ENCODE measurements around the gene SEC14L3.
"Not testable (repeated sequence)": the region's sequence is repeated elsewhere in the genome, so short reads cannot be mapped to it uniquely, and the experiment has no call there.

Gene SEC14L3

DNA sequence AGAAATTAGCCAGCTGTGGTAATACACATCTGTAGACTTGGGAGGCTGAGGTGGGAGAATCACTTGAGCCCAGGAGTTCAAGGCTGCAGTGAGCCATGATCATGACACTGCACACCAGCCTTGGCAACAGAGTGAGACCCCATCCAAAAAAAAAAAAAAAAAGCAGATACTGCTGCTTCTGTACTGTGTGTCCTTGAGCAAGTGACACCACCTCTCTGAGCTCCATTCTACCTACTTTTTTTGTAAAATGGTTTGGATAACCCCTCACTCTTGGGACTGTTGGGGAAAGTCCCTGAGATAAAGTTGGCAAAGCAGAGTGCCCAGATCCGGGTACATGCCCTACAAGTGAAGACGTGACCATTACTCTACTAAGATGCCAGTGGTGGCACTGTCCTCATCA, 2.7 kb downstream of the SEC14L3 start:
- Histone ChIP-seq H3K4me3 (replicated peaks; ENCODE audit: low read depth, low read length) (no peak overlapping the region), H3K27me3 (replicated peaks; ENCODE audit: control insufficient read depth, insufficient read depth, low read length) (no peaks in the 10 kb centered on the region; the same call in none of the 2 replicates), H3K36me3 (ENCODE audit: control insufficient read depth, insufficient read depth, low read length) (no peaks in the 10 kb centered on the region)
- no peak for DNase-seq (ENCODE audit: extremely low read depth, insufficient read length)
- TF ChIP-seq, protein P1, sequence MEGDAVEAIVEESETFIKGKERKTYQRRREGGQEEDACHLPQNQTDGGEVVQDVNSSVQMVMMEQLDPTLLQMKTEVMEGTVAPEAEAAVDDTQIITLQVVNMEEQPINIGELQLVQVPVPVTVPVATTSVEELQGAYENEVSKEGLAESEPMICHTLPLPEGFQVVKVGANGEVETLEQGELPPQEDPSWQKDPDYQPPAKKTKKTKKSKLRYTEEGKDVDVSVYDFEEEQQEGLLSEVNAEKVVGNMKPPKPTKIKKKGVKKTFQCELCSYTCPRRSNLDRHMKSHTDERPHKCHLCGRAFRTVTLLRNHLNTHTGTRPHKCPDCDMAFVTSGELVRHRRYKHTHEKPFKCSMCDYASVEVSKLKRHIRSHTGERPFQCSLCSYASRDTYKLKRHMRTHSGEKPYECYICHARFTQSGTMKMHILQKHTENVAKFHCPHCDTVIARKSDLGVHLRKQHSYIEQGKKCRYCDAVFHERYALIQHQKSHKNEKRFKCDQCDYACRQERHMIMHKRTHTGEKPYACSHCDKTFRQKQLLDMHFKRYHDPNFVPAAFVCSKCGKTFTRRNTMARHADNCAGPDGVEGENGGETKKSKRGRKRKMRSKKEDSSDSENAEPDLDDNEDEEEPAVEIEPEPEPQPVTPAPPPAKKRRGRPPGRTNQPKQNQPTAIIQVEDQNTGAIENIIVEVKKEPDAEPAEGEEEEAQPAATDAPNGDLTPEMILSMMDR (IDR thresholded peaks at IDR 0.05; ENCODE audit: insufficient read depth, low read length, poor library complexity, severe bottlenecking), result no peak

DNA sequence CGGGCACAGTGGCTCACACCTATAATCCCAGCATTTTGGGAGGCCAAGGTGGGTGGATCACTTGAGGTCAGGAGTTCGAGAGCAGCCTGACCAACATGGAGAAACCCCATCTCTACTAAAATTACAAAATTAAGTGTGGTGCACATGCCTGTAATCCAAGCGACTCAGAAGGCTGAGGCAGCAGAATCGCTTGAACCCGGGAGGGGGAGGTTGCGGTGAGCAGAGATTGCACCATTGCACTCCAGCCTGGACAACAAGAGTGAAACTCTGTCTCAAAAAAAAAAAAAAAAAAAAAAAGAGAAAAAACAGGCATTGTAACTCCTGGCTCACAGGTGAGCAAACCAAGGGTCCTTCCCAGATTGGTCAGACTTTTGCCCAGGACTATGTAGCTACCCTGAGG, 11.3 kb downstream of the SEC14L3 start:
- H3K4me3 ChIP-seq (replicated peaks; ENCODE audit: low read depth, low read length); H3K27me3 ChIP-seq (replicated peaks; ENCODE audit: control insufficient read depth, insufficient read depth, low read length); DNase-seq (ENCODE audit: extremely low read depth, insufficient read length); H3K36me3 ChIP-seq (ENCODE audit: control insufficient read depth, insufficient read depth, low read length): not testable (repeated sequence)

GRCh38 chr22:30460147-30460546, 11.7 kb downstream of the SEC14L3 start:
- Histone ChIP-seq H3K4me3 (replicated peaks; ENCODE audit: low read depth, low read length) (no peak overlapping the region), H3K36me3 (ENCODE audit: control insufficient read depth, insufficient read depth, low read length) (no peaks in the 10 kb centered on the region), H3K27me3 (replicated peaks; ENCODE audit: control insufficient read depth, insufficient read depth, low read length) (no peaks in the 10 kb centered on the region)
- TF ChIP-seq, protein P1 (IDR thresholded peaks at IDR 0.05; ENCODE audit: insufficient read depth, low read length, poor library complexity, severe bottlenecking), result no peak
- no peak for DNase-seq (ENCODE audit: extremely low read depth, insufficient read length)

DNA sequence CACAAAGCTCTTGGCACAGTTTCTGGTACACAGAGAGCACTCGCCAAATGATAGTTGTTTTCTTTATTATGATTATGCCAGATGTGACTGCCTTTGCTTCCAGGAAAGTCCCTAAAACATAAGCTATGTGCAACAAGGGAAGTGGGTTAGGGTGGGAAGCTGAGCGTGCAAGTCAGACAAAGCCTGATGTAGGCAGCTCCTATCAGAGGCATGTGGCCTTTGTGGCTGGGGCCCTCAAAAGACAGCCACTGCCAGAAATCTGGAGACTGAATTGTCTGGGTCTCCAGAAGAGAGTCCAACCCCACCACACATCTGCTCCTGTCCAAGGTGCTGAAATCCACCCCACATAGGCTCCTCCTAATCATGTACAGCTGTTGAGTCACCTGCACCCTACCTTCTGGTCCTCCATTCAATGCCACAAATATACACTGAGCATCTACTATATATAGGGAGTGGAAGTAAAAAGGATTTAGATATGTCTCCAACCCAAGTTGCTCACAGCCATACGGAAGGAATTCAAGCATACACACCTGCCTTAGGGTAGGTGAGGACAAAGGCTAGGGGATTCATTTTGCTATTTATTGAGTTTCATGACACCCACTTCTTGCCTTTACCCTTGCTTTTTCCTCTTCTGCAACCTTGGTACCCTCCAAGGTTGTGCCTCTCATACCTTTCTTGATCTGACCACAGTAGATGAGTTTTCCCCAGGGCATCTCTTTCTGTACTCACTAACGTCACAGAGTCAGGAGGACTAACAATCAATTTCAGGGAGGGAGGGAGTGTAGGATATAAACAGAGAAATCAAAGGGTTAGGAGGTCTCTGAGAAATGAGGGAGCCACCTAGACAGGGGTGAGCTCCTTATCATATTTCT, 12.4 kb downstream of the SEC14L3 start:
- Histone ChIP-seq H3K4me3 (replicated peaks; ENCODE audit: low read depth, low read length) (no peak overlapping the region), H3K36me3 (ENCODE audit: control insufficient read depth, insufficient read depth, low read length) (no peaks in the 10 kb centered on the region), H3K27me3 (replicated peaks; ENCODE audit: control insufficient read depth, insufficient read depth, low read length) (no peaks in the 10 kb centered on the region)
- DNase-seq (ENCODE audit: extremely low read depth, insufficient read length), result no peak
- TF ChIP-seq, protein P1 (IDR thresholded peaks at IDR 0.05; ENCODE audit: insufficient read depth, low read length, poor library complexity, severe bottlenecking), result no peak

GRCh38 chr22:30457981-30458380, 13.8 kb downstream of the SEC14L3 start:
- H3K36me3 ChIP-seq (ENCODE audit: control insufficient read depth, insufficient read depth, low read length), result no peaks in the 10 kb centered on the region
- no peak overlapping the region for H3K4me3 ChIP-seq (replicated peaks; ENCODE audit: low read depth, low read length)
- TF ChIP-seq, protein P1 (IDR thresholded peaks at IDR 0.05; ENCODE audit: insufficient read depth, low read length, poor library complexity, severe bottlenecking), result no peak
- DNase-seq (ENCODE audit: extremely low read depth, insufficient read length), result no peak
- no peaks in the 10 kb centered on the region for H3K27me3 ChIP-seq (replicated peaks; ENCODE audit: control insufficient read depth, insufficient read depth, low read length)

GRCh38 chr22:30455075-30455840, 16.6 kb downstream of the SEC14L3 start:
- H3K36me3 ChIP-seq (ENCODE audit: control insufficient read depth, insufficient read depth, low read length), result no peaks in the 10 kb centered on the region
- H3K4me3 ChIP-seq (replicated peaks; ENCODE audit: low read depth, low read length), result no peak overlapping the region
- no peaks in the 10 kb centered on the region; the same call in 1 of the 2 replicates for H3K27me3 ChIP-seq (replicated peaks; ENCODE audit: control insufficient read depth, insufficient read depth, low read length)
- no peak for DNase-seq (ENCODE audit: extremely low read depth, insufficient read length)
- TF ChIP-seq, protein P1 (IDR thresholded peaks at IDR 0.05; ENCODE audit: insufficient read depth, low read length, poor library complexity, severe bottlenecking), result no peak

Data from GM06990 (cell line).